ENCODE data around the gene PRR5L.
"Not testable (repeated sequence)": the region's sequence is repeated elsewhere in the genome, so short reads cannot be mapped to it uniquely, and the experiment has no call there.

The PRR5L gene

DNA sequence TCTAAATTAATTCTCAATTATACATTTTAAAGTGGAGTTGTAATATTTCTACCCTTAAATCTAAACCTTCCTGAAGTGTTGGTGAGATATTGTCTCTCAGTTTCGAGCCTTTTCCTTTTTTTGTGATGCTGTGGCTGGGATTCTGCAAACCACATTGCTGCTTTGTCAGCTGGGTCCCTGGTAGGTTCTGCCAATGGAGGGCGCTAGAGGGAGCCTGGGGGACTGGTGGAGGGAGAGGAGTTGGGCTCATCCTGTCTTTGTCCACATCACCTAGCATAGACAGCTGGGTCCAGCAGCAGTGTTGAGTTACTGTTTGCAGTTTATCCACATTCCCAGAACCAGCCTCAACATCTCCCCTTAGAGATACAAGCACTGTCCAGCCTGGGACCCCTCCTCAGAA is 173.0 kb downstream of the PRR5L start:
- Mint-ChIP-seq H3K27me3 (peaks cover 8% of the 10 kb centered on the region), H3K4me1 (no peaks in the 10 kb centered on the region), H3K9me3 (no peaks in the 10 kb centered on the region), H3K27ac (no peak overlapping the region), H3K36me3 (peaks cover 3% of the 10 kb centered on the region), H3K4me3 (no peak overlapping the region)
- ATAC-seq (ENCODE audit: low read depth) (no peak), DNase-seq (ENCODE audit: low spot score in 2 of 2) (no peak)

DNA sequence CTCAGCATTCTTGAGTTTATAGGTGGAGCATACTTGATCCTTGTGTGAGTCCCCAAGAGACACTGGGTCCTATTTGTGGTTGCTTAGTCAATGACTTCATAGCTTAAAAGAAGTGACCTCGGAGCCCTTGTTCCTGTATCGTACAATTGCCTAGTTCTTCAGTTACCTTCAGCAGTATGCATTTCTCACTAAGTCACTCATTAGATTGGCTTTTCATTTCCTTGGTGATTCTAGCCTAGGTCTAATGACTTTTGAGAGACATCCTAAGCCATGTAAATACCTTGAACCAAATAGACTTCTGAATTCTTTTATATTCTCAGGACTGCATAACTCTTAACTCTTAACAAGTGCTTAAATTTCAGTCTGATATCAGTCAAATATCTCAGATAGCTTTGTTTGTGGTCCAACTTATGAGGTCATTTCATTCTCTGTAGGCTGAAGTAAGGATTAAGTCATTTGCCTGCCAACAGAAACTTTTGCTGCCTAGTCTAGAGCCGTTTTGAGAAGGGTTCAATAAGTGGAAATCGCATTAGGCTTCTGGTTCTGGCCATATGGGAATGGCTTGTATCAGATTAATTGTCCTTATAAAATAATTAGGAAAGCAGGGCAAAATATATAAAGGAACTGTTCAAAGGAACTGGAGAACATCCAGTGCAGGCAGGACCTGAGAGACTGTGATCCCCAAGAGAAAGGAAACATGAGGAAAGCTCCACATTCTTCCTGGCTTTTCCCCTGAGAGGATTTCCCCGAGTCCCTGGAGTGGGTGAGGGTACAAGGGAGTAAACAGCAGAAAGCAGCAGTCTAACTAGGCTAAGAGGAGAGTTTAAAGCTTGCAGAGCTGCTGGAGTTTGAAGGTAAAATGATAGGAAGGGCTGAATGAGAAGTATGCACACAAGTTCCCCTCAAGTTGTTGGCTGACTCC is 174.1 kb downstream of the PRR5L start:
- H3K9me3 Mint-ChIP-seq, result no peaks in the 10 kb centered on the region
- no peak overlapping the region for H3K27ac Mint-ChIP-seq
- H3K4me1 Mint-ChIP-seq, result no peaks in the 10 kb centered on the region
- ATAC-seq (ENCODE audit: low read depth) (no peak), DNase-seq (ENCODE audit: low spot score in 2 of 2) (no peak)
- peaks cover 3% of the 10 kb centered on the region for H3K36me3 Mint-ChIP-seq
- peaks cover 8% of the 10 kb centered on the region for H3K27me3 Mint-ChIP-seq
- H3K4me3 Mint-ChIP-seq, result no peak overlapping the region

DNA sequence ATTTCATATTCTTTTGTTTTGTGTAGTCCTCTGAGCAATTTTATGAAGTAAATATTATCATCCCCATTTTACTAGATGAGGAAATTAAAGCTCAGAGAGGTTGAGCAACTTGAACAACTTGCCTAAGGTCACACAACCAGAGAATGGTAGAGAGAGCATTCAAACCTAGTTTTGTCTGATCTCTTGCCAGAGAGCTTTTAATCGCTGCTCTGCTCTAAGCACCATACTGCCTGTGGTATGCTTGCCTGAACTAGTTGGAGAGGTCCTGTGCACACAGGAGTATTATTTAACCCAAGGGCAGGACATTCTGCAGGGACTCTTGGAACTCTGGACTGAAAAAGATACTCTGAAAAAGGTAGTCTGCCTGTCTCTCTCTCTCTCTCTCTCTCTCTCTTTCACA is 175.5 kb downstream of the PRR5L start:
- H3K36me3 Mint-ChIP-seq, result peaks cover 3% of the 10 kb centered on the region
- peaks cover 6% of the 10 kb centered on the region for H3K27me3 Mint-ChIP-seq
- no peak overlapping the region for H3K4me3 Mint-ChIP-seq
- no peak overlapping the region for H3K27ac Mint-ChIP-seq
- ATAC-seq (ENCODE audit: low read depth) (no peak), DNase-seq (ENCODE audit: low spot score in 2 of 2) (no peak)
- H3K9me3 Mint-ChIP-seq, result no peaks in the 10 kb centered on the region
- no peaks in the 10 kb centered on the region for H3K4me1 Mint-ChIP-seq

DNA sequence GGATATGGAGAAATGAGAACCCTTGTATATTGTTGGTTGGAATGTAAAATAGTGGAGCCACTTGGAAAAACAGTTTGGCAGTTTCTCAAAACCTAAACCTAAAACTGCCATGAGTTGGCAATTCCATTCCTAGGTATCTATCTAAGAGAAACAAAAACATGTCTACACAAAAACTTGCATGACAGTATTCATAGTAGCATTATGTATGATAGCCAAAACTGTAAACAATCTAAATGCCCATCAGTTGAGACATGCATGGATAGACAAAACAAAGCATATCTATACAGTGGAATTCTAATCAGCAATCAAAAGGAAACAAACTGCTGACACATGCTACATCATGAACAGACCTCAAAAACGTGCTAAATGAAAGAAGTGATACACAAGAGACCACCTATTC is 179.1 kb downstream of the PRR5L start:
- Mint-ChIP-seq H3K27ac (no peak overlapping the region), H3K9me3 (no peaks in the 10 kb centered on the region), H3K27me3 (no peaks in the 10 kb centered on the region), H3K36me3 (no peaks in the 10 kb centered on the region), H3K4me3 (no peak overlapping the region), H3K4me1 (no peaks in the 10 kb centered on the region)
- DNase-seq (ENCODE audit: low spot score in 2 of 2) (no peak), ATAC-seq (ENCODE audit: low read depth) (no peak)

DNA sequence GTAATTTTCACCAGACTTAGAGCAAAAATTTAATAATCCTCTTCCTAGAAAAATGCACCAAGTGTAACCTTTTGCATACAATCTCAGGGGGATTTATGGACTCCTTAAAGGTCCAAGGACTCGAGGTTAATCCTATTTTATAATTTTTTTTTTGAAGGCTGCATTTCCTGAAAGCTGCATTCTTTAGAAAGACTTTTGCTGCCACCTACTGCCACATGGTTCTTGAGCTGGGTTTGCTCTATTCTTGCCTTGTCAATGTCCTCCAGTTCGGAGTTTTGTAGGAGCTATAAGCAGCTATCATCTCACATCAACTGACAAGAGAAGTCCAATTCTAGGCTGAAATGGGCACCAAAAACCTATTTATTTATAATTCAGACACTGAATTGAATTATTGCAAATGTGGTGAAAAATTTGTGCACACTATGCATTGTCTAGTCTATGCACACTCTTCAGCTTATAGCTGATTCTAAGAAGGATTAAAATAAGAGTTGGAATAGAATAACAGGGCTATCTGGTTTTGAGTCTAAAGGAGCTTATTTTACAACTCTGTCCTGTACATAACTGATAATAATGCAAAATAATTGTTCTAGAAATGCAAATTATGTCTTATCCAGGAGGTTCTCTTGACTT is 182.7 kb downstream of the PRR5L start:
- Mint-ChIP-seq H3K4me3 (no peak overlapping the region), H3K36me3 (no peaks in the 10 kb centered on the region), H3K27me3 (no peaks in the 10 kb centered on the region), H3K4me1 (no peaks in the 10 kb centered on the region), H3K27ac (no peak overlapping the region), H3K9me3 (no peaks in the 10 kb centered on the region)
- DNase-seq (ENCODE audit: low spot score in 2 of 2) (peak; percentile 23 to 29), ATAC-seq (ENCODE audit: low read depth) (peak; percentile 41)

DNA sequence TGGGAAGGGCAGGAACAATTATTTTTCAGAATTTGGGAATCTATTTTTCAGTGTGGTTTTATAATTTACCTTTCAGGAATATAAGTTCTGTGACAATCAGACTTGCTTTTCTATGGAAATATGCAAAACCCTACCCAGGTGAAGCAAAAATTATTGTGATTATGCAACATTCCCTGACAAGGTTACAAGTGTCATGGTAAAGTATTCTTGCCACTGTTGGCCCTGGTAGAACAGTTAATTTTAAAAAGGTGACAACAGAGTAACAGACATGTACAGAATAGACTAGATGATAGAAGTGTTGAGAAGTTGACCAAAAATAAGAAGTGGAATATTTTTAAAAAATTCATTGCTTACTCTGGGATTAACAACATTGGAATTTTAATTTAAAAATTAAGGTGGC is 184.7 kb downstream of the PRR5L start:
- H3K4me1 Mint-ChIP-seq, result no peaks in the 10 kb centered on the region
- DNase-seq (ENCODE audit: low spot score in 2 of 2) (no peak), ATAC-seq (ENCODE audit: low read depth) (no peak)
- no peak overlapping the region for H3K27ac Mint-ChIP-seq
- H3K9me3 Mint-ChIP-seq, result no peaks in the 10 kb centered on the region
- no peaks in the 10 kb centered on the region for H3K36me3 Mint-ChIP-seq
- H3K27me3 Mint-ChIP-seq, result no peaks in the 10 kb centered on the region
- H3K4me3 Mint-ChIP-seq, result no peak overlapping the region

DNA sequence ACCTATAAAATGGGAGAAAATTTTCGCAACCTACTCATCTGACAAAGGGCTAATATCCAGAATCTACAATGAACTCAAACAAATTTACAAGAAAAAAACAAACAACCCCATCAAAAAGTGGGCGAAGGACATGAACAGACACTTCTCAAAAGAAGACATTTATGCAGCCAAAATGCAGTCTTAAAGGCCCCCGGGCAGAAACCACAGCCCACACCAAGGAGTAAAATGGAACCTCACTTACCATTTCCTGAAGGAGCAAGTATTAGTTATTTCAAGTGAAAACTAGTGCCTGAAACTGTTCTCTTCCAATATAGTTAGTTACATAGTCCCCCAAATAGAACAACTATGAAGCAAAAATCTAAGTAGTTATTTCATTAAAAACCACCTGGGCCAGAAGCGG is 187.0 kb downstream of the PRR5L start:
- not testable (repeated sequence) for H3K27ac Mint-ChIP-seq; ATAC-seq (ENCODE audit: low read depth); H3K36me3 Mint-ChIP-seq; H3K4me1 Mint-ChIP-seq; H3K4me3 Mint-ChIP-seq; DNase-seq (ENCODE audit: low spot score in 2 of 2); H3K27me3 Mint-ChIP-seq; H3K9me3 Mint-ChIP-seq

DNA sequence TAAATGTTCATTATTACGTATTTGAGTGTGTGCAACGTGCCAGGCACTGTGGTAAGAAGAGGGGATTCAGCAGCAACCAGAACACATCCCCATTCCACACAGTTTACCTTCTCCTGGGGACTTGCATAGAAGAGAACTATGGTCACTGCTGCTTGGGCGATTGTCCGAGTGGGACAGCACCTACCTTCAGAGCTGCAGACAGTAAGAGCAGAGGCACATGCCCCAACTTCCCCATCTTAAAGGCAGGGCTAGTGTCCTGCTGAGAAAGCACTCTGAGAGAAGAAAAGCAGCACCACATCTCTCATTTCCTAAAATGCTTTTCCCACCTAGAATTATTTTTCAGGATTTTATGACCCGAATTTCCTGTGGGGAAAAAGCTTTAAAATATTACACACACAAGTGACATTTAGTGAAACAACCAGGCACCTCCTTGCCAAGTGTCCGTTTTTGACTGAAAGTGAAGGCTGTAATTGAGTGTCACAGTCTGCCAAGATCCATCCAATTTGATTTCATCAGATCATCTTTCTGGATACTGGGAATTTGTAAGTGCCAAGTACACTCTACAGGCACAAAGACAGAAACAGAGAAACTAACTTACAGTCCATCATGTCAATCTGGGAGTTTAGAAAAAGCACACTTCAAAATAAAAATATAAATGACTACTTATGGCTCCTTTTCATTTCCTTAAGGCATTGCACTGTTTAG is 189.4 kb downstream of the PRR5L start:
- Mint-ChIP-seq H3K36me3 (peaks cover 13% of the 10 kb centered on the region), H3K4me1 (peaks cover 10% of the 10 kb centered on the region), H3K27ac (no peak overlapping the region), H3K4me3 (no peak overlapping the region), H3K9me3 (no peaks in the 10 kb centered on the region), H3K27me3 (no peaks in the 10 kb centered on the region)
- no peak for ATAC-seq (ENCODE audit: low read depth)
- DNase-seq (ENCODE audit: low spot score in 2 of 2), result no peak

DNA sequence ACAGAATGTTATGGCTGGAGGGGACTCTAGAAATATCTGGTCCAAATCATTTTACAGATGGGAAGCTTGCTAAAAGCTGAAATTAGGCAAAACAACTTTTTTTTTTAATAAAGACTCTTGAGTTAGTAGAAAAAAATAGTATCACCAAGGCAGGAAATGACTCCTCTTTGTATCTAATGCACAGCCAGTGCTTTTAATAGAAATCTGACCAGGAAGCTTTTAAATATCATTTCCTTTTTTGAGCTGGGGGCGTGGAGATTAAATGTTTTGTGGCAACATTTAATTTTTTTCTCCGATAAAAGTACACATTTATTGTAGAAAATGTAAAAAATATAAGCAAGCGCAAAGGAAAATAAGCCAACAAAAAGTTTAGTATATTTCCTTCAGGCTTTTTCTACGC is 191.5 kb downstream of the PRR5L start:
- Mint-ChIP-seq H3K4me1 (peaks cover 15% of the 10 kb centered on the region), H3K36me3 (peaks cover 27% of the 10 kb centered on the region), H3K4me3 (peak overlapping the region; percentile 17), H3K9me3 (no peaks in the 10 kb centered on the region), H3K27me3 (no peaks in the 10 kb centered on the region), H3K27ac (peak overlapping the region; percentile 79)
- ATAC-seq (ENCODE audit: low read depth) (no peak), DNase-seq (ENCODE audit: low spot score in 2 of 2) (no peak)

DNA sequence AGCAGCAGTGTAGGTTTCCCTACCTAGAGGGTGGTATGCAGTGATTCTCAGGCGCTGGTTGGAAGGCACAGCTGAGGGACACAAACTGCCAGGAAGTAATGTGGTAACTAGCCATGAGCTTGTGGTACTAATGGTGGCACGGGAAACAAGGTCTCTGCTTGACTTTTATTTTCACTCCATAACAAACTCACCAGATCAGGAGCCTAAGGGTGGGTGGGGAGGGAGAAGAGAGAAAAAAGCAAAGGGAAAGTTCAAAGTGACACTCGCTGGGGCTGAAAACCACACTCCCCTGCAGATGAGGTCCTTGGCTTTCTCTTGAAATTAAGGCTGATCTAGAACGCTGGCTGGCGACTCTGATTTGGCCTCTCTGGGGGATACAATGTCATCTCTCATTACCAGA is 192.0 kb downstream of the PRR5L start:
- DNase-seq (ENCODE audit: low spot score in 2 of 2), result no peak
- Mint-ChIP-seq H3K4me3 (no peak overlapping the region), H3K4me1 (peaks cover 17% of the 10 kb centered on the region), H3K27ac (peak overlapping the region; percentile 79), H3K27me3 (no peaks in the 10 kb centered on the region), H3K9me3 (no peaks in the 10 kb centered on the region), H3K36me3 (peaks cover 29% of the 10 kb centered on the region)
- peak; percentile 38 for ATAC-seq (ENCODE audit: low read depth)

DNA sequence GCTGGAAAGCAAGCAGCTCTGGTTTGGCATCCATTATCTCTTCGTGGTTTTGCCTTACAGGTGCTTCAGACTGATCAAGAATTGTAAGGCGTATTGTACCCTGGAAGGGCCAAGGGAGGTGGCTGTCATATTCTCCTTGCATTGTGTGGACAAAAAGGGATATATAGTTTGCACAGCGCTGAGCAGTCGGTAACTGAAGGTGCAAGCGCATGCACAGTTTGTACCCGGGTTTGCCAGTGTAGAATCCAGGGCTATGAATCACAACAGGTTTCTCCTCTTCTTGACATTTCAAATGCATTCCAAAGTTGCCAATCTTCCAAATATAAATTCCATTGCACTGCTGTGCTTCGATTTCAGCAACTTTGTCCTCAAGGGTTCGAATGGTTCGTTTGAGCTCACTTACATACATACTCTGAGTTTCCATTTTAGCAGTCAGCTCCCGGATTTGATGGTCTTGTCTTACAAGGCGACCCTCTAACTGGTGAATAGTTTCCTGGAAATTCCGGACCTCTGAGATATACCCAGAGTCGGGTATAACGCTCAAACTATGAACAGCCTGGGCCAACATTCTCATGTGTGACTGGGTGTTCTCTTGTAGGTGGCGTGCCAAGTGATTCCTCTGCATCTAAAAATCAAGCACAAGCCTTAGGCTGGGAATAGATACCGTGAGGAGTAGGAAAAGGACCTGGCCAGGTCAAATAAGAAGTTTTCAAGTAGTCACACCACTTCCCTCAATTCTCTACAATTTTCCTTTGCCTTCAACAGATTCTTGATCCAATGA is 194.1 kb downstream of the PRR5L start:
- Mint-ChIP-seq H3K27me3 (no peaks in the 10 kb centered on the region), H3K9me3 (no peaks in the 10 kb centered on the region), H3K4me1 (peaks cover 17% of the 10 kb centered on the region), H3K4me3 (no peak overlapping the region), H3K27ac (no peak overlapping the region), H3K36me3 (peaks cover 29% of the 10 kb centered on the region)
- DNase-seq (ENCODE audit: low spot score in 2 of 2), result no peak
- no peak for ATAC-seq (ENCODE audit: low read depth)

DNA sequence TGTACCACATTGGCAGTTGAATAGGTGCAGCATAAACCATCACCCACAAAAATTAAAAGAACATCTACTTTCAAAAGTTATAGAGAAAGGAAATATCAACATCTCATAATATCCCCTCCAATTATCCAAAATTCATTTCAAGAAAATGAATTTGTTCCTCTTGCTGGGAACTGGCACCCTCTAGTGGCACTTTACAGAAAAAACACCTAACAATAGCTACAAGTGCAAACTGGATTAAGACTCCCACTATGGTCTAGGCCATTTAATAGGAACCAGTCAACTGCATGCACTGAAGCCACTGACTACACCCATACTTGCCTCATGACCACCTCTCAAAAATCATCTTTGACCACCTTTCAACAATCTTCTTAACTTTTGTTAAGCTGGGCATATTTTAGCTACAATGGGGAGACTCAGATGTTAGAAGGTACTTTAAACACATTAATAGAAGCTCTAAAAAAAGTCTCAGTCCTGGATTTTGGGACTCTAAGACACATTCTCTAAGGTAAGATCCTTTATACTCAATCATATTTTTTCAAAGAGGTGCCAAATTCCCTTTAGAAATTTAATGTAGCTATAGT is 196.7 kb downstream of the PRR5L start:
- no peaks in the 10 kb centered on the region for H3K27me3 Mint-ChIP-seq
- H3K9me3 Mint-ChIP-seq, result no peaks in the 10 kb centered on the region
- DNase-seq (ENCODE audit: low spot score in 2 of 2) (peak in 1 of 2 donors; percentile 35), ATAC-seq (ENCODE audit: low read depth) (peak; percentile 47)
- peak overlapping the region; percentile 22 for H3K27ac Mint-ChIP-seq
- no peak overlapping the region for H3K4me3 Mint-ChIP-seq
- peaks cover 31% of the 10 kb centered on the region for H3K36me3 Mint-ChIP-seq
- H3K4me1 Mint-ChIP-seq, result peaks cover 9% of the 10 kb centered on the region

DNA sequence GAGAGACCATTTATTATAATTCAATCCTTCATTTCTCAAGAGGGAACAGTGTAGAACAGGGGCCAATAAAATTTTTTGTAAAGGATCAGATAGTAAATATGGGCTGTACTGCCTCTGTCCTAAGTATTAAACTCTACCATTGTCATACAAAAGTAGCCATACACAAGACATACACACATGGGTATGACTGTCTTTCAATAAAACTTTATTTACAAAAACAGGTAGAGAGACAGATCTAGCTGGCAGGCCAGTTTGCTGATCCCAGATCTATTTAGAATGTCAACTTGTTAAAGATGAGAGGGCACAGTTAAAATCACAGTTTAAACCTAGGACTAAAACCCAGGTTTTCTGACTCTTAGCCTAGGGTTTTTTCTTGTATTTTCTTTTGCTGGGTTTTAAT is 197.2 kb downstream of the PRR5L start:
- H3K4me1 Mint-ChIP-seq, result peaks cover 6% of the 10 kb centered on the region
- no peaks in the 10 kb centered on the region for H3K27me3 Mint-ChIP-seq
- DNase-seq (ENCODE audit: low spot score in 2 of 2), result no peak
- no peak for ATAC-seq (ENCODE audit: low read depth)
- H3K9me3 Mint-ChIP-seq, result no peaks in the 10 kb centered on the region
- no peak overlapping the region for H3K27ac Mint-ChIP-seq
- peaks cover 31% of the 10 kb centered on the region for H3K36me3 Mint-ChIP-seq
- H3K4me3 Mint-ChIP-seq, result no peak overlapping the region
